ENCODE data around the gene GRIP2. TPM values are rescaled to one million over a fixed set of nuclear protein-coding genes. Genes with fewer than 3 reads are reported as not detected.

The GRIP2 gene
- total RNA-seq, 4 donors from 2014 or later = 0.22 to 1.5 TPM; not detected in 2

DNA sequence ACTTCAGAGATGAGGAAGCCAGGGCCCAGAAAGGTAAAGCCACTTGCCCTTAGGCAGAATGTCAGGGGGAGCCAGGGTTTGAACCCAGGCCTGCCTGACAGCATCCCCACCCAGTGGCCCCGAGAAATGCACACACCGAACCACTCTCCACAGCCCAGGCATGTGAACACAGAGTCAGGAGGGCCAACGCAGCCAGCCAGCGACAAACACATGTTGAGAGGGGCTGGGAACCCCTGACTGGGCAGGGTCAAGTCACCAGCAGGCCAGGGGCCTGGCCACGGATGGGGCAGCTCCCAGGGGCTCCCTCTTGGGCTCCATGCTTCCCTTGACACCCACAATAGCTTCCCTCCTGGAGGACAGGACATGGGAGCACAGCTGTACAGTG is 5.1 kb upstream of the GRIP2 start:
- no peak for TF ChIP-seq CTCF (IDR thresholded peaks at IDR 0.05; ENCODE audit: low read depth)

DNA sequence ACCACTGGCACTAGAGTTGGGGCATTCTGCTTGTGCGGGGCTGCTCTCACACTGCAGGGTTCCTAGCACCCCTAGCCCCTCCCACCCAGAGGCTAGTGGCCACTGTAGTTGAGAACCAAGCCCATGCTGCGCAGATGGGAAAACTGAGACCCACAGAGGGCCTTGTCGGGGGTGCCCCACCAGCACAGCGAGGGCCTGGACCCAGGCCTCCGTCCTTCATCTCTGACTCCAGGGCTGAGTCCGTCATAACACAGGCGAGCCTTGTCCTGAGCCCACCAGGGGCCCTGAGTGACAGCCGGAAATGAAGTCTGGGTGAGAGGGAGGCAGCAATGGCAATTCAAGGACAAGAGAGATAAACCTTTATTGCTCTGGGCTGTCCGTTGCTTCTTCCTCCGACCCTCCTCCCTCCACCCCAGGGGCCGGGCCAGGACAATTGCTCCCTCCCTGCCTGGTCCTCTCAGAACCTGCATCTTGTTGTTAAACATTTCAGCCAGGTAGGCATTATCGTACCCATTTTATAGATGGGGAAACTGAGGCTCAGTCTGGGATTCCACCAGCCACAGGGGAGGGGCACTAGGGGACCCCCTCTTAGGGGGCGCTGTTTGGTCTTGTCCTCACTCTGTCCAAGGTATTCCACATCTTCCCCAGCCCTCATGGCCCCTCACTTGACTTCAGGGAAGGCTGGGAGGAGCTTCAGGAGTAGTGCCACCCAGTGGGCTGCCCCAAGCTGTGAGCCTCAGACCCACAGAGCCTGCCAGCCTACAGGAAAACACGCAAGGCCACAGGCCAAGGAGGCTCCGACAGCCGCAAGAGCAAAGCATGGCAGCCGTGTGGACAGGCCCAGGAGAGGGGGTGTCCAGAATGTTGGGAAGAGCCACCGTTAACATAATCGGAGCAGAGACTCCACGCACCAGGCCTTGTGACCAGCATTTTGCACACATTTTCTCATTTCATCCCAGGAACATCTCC is 4.4 kb upstream of the GRIP2 start:
- no peak for TF ChIP-seq CTCF (IDR thresholded peaks at IDR 0.05; ENCODE audit: low read depth)

- TF ChIP-seq CTCF (IDR thresholded peaks at IDR 0.05; ENCODE audit: low read depth) = no peak
These were observed 3.3 kb upstream of the GRIP2 start for GRCh38 chr3:14543446-14543845.

GRCh38 chr3:14542656-14543055 is 2.5 kb upstream of the GRIP2 start:
- no peak for TF ChIP-seq CTCF (IDR thresholded peaks at IDR 0.05; ENCODE audit: low read depth)

GRCh38 chr3:14541646-14542045 is 1.5 kb upstream of the GRIP2 start:
- TF ChIP-seq CTCF (IDR thresholded peaks at IDR 0.05; ENCODE audit: low read depth) = no peak

DNA sequence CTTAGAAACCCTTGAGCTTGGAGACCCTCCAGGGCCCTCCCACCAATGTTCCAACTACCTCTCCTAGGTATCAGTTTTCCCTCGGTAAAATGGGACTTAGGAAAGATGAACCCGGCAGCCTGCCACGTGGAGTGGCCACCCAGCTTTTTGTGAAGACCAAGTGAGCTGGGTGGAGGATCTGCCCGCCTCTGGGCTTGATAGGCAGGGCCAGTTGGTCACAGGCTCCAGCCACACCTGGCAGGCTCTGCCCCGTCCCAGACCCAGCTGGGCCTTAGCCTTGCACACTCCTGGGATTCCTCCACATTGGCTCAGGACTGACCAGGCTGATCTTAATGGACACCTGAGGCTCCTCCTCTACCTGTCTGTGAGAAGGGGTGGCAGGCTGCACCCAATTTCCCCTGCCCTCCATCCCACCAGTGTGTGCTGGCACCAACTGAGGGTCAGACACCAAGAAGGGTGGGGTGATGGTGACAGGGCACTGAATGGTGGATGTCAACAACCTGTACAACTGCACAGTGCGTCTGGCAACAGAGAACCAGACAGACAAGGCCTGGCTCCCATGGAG is 761 bp upstream of the GRIP2 start:
- TF ChIP-seq CTCF (IDR thresholded peaks at IDR 0.05; ENCODE audit: low read depth) = no peak

GRCh38 chr3:14539384-14539741 is 779 bp downstream of the GRIP2 start:
- TF ChIP-seq CTCF (IDR thresholded peaks at IDR 0.05; ENCODE audit: low read depth) = no peak

All from subcutaneous adipose tissue (tissue), 4 donors.